ENCODE results near the gene PLXDC2.

PLXDC2 gene

GRCh38 chr10:20004087-20004523, 187.9 kb downstream of the PLXDC2 start:
- DNase-seq (ENCODE audit: low spot score): no peak
- peak overlapping the region; percentile 19 for H3K4me3 ChIP-seq
- TF ChIP-seq CTCF (IDR thresholded peaks at IDR 0.05): no peak

DNA sequence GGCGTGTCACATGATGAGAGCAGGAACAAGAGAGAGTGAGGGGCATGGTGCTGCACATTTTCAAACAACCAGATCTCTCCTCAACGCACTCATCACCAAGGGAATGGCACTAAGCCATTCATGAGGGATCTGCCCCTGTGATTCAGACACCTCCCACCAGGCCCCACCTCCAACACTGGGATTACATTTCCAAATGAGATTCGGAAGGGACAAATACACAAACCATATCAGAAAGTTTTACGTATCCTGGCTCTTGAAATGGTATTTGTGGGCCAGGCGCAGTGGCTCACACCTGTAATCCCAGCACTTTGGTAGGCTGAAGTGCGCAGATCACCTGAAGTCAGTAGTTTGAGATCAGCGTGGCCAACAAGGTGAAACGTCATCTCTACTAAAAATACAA, 189.4 kb downstream of the PLXDC2 start:
- H3K4me3 ChIP-seq: no peak overlapping the region
- peak overlapping the region in 1 of 2 donors; percentile 72 for H3K27ac ChIP-seq
- no peak for TF ChIP-seq CTCF (IDR thresholded peaks at IDR 0.05)
- no peak for DNase-seq (ENCODE audit: low spot score)

More at GRCh38 chr10:20004087-20004523, 187.9 kb downstream of the PLXDC2 start:
- peak overlapping the region; percentile 41 to 82 for H3K27ac ChIP-seq

DNA sequence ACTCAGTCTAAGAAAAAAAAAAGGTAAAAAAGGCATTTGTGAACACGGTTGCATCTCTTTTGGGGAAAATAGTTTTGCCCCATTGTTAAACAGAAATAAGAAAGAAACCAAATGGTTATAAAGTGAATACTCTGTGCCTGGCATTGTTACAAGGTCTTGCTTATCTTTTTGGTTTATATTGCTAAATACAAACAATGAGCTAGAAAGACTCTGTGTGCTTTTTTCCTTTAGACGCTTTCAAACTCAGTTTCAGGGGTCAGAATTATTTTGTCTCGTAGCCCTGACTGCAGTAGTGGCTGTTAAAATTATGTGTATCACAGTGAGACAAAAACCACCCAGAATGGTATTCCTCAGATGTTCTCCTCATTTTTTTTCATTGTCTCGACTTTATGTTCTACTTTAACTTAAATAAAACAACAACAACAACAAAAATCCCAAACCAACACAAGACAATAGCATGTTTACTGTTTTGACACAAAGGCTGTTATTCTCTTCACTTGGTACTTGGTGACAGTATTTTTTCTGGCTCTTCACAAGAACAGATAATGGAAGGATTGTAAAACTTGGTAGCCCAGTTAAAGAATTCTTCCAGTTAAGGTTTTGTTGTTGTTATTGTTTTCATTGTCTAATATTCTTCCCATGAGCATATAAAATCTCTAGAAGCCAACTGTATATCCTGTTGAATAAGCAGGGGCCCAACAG, 190.1 kb downstream of the PLXDC2 start:
- TF ChIP-seq CTCF (IDR thresholded peaks at IDR 0.05): no peak
- H3K27ac ChIP-seq: peak overlapping the region in 1 of 2 donors; percentile 72

GRCh38 chr10:20007426-20007825, 191.2 kb downstream of the PLXDC2 start:
- Histone ChIP-seq H3K4me3 (no peak overlapping the region), H3K27ac (peak overlapping the region in 1 of 2 donors; percentile 8)
- no peak for TF ChIP-seq CTCF (IDR thresholded peaks at IDR 0.05)
- DNase-seq (ENCODE audit: low spot score): no peak

More for the DNA sequence above, 190.1 kb downstream of the PLXDC2 start:
- no peak overlapping the region for H3K4me3 ChIP-seq
- DNase-seq (ENCODE audit: low spot score): no peak

GRCh38 chr10:20013991-20014750, 197.9 kb downstream of the PLXDC2 start:
- Histone ChIP-seq H3K27ac (no peak overlapping the region), H3K4me3 (no peak overlapping the region)
- DNase-seq (ENCODE audit: low spot score): no peak
- no peak for TF ChIP-seq CTCF (IDR thresholded peaks at IDR 0.05)

DNA sequence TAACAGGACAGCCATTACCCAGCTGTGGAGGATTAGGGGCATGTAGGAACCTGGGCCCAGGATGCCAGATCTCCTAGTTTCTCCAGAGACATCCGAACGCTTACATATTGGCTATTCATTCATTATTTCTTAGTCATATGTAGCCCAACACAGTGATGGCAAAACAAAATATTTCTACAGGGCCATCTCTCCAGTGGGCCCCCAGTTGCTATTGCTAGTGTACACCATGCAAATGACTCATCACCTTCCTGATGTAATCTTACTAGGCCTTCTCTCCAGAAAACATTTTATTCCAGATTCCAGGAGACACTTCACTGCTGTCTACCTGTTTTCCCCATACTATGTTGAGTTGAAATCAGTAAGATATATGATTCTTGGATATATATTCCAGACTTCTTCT, 201.7 kb downstream of the PLXDC2 start:
- no peak for DNase-seq (ENCODE audit: low spot score)
- TF ChIP-seq CTCF (IDR thresholded peaks at IDR 0.05): no peak
- Histone ChIP-seq H3K4me3 (no peak overlapping the region), H3K27ac (no peak overlapping the region)
